Activated naive CD8-positive, alpha-beta T cell treated with anti-CD3 and anti-CD28 coated beads, Interleukin-2, amount 10 ng/mL, durations not matched to agents 7 days and 5 days (primary cell): ENCODE results near the gene TBC1D9B. TPM values are rescaled to one million over a fixed set of nuclear protein-coding genes. Genes with fewer than 3 reads are reported as not detected.
A peak's percentile ranks its signal among the peaks of the same experiment; 100 is the strongest.

Source experiments
- ATAC-seq: fragments of 150-1000 bp; cut with Tn5 transposase; one replicate; pipeline ENCODE4 v1.10.0; 2021; ENCODE audit warnings: low read depth, moderate library complexity
- POLR2A ChIA-PET: fragments of 350-600 bp; sonication (Branson Sonifier 250); formaldehyde crosslinking; loops from one replicate; lab custom pipeline; 2021; ENCODE audit warnings: antibody characterized with exemption; lab: Charles Lee
- DNase-seq: peaks from one replicate; pipeline ENCODE4 v3.0.0; 2021
- H3K27ac Mint-ChIP-seq: one replicate; pipeline ENCODE4 v1.8.0; 2022; ENCODE audit warnings: mild to moderate bottlenecking, mixed read lengths
- H3K27me3 Mint-ChIP-seq: one replicate; pipeline ENCODE4 v1.8.0; 2022; ENCODE audit warnings: mild to moderate bottlenecking, moderate library complexity, mixed read lengths
- H3K36me3 Mint-ChIP-seq: one replicate; pipeline ENCODE4 v1.8.0; 2021; ENCODE audit warnings: mild to moderate bottlenecking, mixed read lengths
- H3K4me1 Mint-ChIP-seq: one replicate; pipeline ENCODE4 v1.8.0; 2021; ENCODE audit warnings: mixed read lengths
- H3K4me3 Mint-ChIP-seq: one replicate; pipeline ENCODE4 v1.8.0; 2022; ENCODE audit warnings: mild to moderate bottlenecking, moderate library complexity, mixed read lengths
- H3K9me3 Mint-ChIP-seq: one replicate; pipeline ENCODE4 v1.8.0; 2021; ENCODE audit warnings: mixed read lengths
- total RNA-seq, 2 experiments: library from RNA; stranded (reverse); gene quantifications; one replicate each; pipeline ENCODE4 v1.2.3, GENCODE V29; 2021

The TBC1D9B gene
- total RNA-seq, 2 experiments from 2014 or later: 98.8 to 99.4 TPM

DNA sequence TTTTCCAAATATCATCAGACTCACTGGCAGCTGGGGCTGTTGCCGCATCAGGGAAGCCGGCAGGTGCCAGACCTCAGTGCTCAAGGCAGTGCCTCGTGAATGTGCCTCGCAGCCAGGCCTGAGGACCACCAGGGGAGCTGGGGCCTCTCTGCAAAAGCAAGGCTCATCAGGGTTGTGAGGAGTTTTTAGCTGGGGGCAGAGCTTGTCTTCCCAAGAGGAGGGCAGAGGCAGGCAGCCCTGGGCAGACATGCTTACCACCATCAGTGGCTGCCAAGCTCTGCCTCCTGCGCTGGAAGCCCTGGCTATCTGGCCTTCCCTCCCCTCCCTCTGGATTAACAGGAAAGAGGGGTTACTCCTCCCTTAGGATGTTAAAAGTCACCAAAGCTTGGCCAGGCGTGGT lies 8.8 kb upstream of the TBC1D9B start:
- Mint-ChIP-seq H3K27ac (no peak overlapping the region), H3K9me3 (no peaks in the 10 kb centered on the region), H3K27me3 (peaks cover 7% of the 10 kb centered on the region), H3K4me3 (no peak overlapping the region), H3K4me1 (peaks cover 15% of the 10 kb centered on the region), H3K36me3 (no peaks in the 10 kb centered on the region)
- POLR2A ChIA-PET: interaction anchor here (1.0 kb wide), 1 partner anchor 114 kb away, joined by 3 read pairs; no protein-coding TSS in a partner anchor
- no peak for DNase-seq
- no peak for ATAC-seq

DNA sequence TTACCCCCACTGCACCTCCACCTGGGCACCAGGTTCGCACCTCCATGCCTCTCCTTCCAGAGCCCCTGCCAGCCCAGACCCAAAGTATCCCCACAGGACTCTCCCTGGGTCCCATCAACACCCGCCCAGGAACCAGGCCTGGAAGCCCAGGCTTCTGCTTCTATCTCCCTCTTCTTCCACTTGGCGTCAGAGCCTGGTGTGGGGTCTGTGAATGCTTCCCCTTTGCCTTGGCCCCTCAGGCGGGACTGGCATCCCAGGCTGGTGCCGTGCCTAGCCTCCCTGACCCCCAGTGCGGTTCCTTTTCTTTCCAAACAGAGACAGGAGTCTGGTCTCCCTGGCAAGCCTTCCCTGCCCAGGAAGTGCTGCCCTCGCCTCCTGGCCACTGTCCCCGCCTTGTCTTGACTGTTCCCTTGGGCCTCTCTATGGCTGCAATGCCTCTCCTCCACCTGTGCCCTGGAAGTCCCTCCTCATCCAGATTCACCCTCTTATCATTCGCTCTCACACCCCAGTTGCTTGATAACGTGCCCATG lies 7.8 kb upstream of the TBC1D9B start:
- no peak overlapping the region for H3K27ac Mint-ChIP-seq
- H3K4me3 Mint-ChIP-seq: no peak overlapping the region
- no peaks in the 10 kb centered on the region for H3K9me3 Mint-ChIP-seq
- DNase-seq (no peak), ATAC-seq (no peak)
- peaks cover 15% of the 10 kb centered on the region for H3K4me1 Mint-ChIP-seq
- peaks cover 7% of the 10 kb centered on the region for H3K27me3 Mint-ChIP-seq
- H3K36me3 Mint-ChIP-seq: no peaks in the 10 kb centered on the region
- POLR2A ChIA-PET: interaction anchor here (1.0 kb wide), 1 partner anchor 113 kb away, joined by 3 read pairs; no protein-coding TSS in a partner anchor

DNA sequence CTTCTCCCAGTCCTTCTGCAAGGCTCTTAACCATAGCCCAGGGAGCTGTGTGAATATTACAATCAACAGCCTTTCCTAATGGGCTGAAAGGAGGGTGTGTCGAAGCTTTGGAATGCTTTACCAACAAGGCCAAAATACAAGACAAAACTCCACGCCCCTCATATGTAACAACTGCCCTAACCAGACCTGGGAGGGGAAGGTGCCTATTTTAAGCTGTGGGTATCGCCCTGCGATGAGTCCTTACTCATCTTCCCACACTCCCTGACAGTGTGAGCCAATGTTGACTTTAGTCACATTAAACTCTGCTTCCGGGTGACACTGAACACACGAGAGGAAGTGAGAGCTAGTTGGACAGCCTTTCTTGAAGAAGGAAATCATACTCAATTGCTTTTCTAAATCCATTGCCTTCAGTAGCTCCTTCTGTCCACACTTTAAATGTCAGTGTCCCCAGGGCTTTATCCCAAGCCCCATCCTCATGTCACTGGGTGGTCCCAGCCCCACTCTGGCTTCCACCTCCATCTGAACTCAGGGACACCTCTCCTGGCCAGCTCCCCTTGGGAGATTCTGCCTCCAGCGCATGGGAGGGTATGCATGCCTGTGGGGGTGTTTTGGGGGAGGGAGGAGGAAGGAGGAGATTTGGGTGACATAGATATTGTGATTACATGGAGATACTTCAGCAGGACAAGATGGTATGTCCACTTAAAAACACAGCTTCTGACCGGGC lies 6.5 kb upstream of the TBC1D9B start:
- Mint-ChIP-seq H3K4me1 (peaks cover 11% of the 10 kb centered on the region), H3K27ac (no peak overlapping the region), H3K9me3 (no peaks in the 10 kb centered on the region), H3K4me3 (no peak overlapping the region), H3K36me3 (no peaks in the 10 kb centered on the region), H3K27me3 (peaks cover 5% of the 10 kb centered on the region)
- POLR2A ChIA-PET: no interaction called here
- ATAC-seq (no peak), DNase-seq (no peak)

DNA sequence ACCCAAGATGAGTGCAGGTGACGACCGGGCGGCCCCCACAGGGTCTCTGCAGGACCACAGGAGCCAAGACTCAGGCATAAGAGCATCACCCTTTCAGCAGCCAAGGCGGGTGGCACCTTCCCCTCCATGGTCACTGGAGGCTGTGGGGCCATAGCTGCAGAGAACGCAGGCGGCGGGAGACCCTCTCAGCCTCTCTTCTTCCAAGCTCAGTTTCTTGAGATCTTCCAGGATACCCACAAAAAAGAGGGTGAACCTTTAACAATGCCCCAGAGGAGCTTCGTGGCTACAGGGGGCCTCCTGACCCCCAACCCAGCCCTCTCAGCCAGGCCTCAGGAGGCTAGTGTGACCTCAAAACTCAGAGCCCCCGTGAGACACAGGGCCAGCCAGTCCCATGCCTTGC lies 5.8 kb upstream of the TBC1D9B start:
- H3K4me3 Mint-ChIP-seq: no peak overlapping the region
- H3K27ac Mint-ChIP-seq: no peak overlapping the region
- no peak for DNase-seq
- peaks cover 5% of the 10 kb centered on the region for H3K27me3 Mint-ChIP-seq
- H3K36me3 Mint-ChIP-seq: no peaks in the 10 kb centered on the region
- H3K4me1 Mint-ChIP-seq: peaks cover 11% of the 10 kb centered on the region
- POLR2A ChIA-PET: no interaction called here
- no peaks in the 10 kb centered on the region for H3K9me3 Mint-ChIP-seq
- ATAC-seq: no peak

DNA sequence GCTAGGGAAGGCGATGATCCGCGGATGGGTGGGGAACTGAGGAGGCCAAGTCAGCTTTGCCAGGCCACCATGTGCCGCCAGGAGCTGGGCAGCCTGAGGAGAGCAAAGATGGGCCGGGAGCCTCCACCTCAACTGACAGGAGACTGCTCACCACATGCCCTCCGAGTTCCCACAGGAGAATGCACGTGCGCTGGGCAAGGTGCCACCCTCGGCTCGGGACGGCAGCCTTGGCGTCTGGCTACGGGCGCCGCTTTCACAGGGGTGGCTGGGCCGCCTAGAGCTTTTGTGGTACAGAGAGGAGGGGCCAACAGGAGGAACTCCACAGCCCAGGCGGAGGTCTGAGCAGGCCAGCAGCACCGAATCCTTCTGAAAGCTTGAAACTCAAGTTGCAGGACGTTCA lies 5.3 kb upstream of the TBC1D9B start:
- ATAC-seq: no peak
- no peak overlapping the region for H3K27ac Mint-ChIP-seq
- no peak for DNase-seq
- H3K36me3 Mint-ChIP-seq: no peaks in the 10 kb centered on the region
- no peaks in the 10 kb centered on the region for H3K9me3 Mint-ChIP-seq
- H3K27me3 Mint-ChIP-seq: peaks cover 5% of the 10 kb centered on the region
- POLR2A ChIA-PET: no interaction called here
- H3K4me1 Mint-ChIP-seq: peaks cover 8% of the 10 kb centered on the region
- H3K4me3 Mint-ChIP-seq: no peak overlapping the region

DNA sequence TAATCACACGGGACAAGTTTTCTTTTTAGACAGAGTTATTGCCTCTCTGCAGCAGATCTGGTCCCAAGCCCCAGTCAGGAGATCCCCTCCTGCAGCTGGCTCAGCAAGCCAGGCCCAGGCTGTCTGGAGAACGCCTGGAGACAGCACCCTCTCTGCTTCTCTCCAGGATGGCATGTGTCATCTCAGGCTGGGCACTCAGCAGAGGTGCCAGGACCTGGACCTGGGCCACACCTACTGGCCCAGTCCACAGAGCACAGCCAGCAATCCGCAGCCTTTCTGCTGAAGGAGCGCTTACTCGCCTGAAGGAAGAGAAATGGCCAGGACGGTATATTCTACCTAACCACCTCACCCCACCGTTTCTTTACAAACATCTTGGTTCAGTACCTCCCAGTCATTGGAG lies 4.7 kb upstream of the TBC1D9B start:
- no peak for DNase-seq
- H3K27ac Mint-ChIP-seq: no peak overlapping the region
- H3K4me1 Mint-ChIP-seq: peaks cover 3% of the 10 kb centered on the region
- H3K9me3 Mint-ChIP-seq: no peaks in the 10 kb centered on the region
- POLR2A ChIA-PET: interaction anchor here (0.6 kb wide), 1 partner anchor 59 kb away, joined by 7 read pairs; no protein-coding TSS in a partner anchor
- H3K27me3 Mint-ChIP-seq: peaks cover 5% of the 10 kb centered on the region
- ATAC-seq: no peak
- no peak overlapping the region for H3K4me3 Mint-ChIP-seq
- no peaks in the 10 kb centered on the region for H3K36me3 Mint-ChIP-seq

DNA sequence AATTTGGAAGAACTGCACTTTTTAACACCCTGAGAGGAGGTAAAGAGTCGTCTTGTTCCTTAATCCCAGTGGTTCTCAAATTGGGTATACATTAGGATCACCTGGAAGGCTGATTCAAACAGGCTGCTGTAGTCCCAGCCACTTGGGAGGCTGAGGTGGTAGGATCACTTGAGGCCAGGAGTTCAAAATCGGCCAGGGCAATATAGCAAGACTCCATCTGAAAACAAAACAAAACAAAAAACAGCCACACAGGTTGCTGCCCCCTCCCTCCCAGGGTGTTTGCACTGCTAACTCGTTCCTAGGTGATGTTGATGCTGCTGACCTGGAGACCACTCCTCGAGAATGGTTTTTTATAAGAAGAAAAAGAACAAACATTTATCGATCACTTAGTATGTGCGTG lies 1.5 kb upstream of the TBC1D9B start:
- ATAC-seq (no peak), DNase-seq (no peak)
- POLR2A ChIA-PET: no interaction called here
- Mint-ChIP-seq H3K4me3 (no peak overlapping the region), H3K36me3 (peaks cover 5% of the 10 kb centered on the region), H3K27me3 (no peaks in the 10 kb centered on the region), H3K9me3 (no peaks in the 10 kb centered on the region), H3K27ac (no peak overlapping the region), H3K4me1 (peaks cover 5% of the 10 kb centered on the region)

DNA sequence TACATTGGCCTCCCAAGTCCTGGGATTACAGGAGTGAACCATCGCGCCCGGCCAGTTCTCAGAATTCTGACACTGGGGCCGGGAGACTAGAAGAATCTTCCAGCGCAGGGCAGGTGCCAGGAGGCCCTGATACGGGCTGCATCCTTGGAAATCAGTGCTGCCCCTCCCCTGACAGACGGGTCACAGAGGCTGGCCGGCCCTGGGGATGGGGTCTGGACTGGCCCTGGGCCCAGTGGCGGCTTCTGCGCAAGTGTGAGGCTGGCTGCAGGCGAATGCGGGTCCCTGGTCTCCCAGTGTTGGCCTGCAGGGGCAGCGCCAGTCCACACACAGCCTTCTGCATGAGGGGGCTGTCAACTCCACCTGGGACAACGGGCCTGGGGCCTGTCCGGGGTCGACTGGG lies 831 bp upstream of the TBC1D9B start:
- H3K4me3 Mint-ChIP-seq: peak overlapping the region; percentile 78
- ATAC-seq: no peak
- peaks cover 6% of the 10 kb centered on the region for H3K36me3 Mint-ChIP-seq
- H3K27ac Mint-ChIP-seq: no peak overlapping the region
- POLR2A ChIA-PET: interaction anchor here (2.7 kb wide), 1 partner anchor 88 kb away, joined by 10 read pairs; the partner anchor contains the start of gene SQSTM1
- no peaks in the 10 kb centered on the region for H3K9me3 Mint-ChIP-seq
- H3K4me1 Mint-ChIP-seq: peaks cover 3% of the 10 kb centered on the region
- no peaks in the 10 kb centered on the region for H3K27me3 Mint-ChIP-seq
- no peak for DNase-seq

DNA sequence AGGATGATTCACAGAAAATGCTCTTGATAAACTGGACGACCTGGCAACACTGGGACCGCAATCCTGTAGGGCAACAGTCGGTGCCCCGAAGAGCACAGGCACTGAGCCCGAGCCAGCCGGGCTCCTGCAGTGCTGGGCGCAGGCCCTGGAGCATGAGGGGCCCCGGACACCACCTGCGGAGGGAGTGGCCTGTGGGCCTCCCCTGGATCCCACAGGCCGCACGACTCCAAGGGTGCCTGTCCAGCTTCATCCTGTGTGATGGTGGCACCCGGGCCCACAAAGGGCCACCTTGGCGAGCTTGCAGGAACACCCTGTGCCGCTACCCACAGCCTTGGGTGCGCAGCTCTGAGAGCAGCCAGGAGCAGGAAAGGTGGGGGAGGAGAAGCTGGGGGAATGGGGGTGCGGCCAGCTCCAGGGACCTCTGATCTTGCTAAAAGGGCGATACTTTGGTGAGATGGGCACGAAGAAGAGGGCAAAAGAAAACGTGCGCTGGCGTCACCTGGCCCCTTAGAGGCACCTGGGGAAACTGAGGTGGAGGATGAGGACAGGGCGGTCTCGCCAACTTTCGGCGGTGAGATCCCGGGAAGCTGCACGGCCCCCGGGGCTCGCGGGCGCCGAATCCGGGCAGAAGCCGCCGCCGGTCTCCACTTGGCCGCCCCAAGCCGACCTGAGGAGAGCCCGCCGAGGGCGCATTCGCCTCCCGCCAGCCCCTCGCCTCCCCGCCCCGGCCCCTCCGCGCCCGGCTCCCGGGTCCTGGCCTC lies 722 bp downstream of the TBC1D9B start:
- peak overlapping the region; percentile 91 for H3K4me3 Mint-ChIP-seq
- no peaks in the 10 kb centered on the region for H3K9me3 Mint-ChIP-seq
- POLR2A ChIA-PET: interaction anchor here (0.7 to 2.7 kb wide), 4 partner anchors 87 to 108 kb away, joined by 3 to 10 read pairs (median 4); partner anchors contain the start of gene SQSTM1

DNA sequence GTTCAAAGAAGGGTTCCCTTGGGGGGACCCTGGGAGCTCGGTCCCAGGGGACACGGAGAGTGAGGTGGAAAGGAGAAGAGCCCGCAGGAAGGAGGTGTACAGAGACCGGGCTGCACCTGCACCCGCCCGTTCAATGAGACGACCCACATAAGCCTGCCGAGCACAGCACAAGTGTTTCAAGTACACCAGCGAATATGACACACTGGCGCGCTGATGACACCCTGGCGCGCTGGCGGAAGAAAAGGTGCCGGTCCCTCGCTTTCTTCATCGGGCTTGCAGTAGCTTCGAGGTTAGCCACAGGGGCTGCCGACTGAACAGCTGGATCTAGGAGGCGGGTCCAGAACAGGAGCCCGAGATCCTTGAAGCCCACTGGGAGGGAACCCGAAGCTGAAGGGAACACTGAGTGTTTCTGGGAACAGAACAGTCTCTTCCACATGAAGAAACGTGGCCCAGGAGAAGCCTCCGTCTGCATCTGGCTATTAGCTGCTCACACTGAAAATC lies 1.4 kb downstream of the TBC1D9B start:
- Mint-ChIP-seq H3K9me3 (no peaks in the 10 kb centered on the region), H3K27me3 (no peaks in the 10 kb centered on the region), H3K4me3 (peak overlapping the region; percentile 91), H3K4me1 (peaks cover 6% of the 10 kb centered on the region), H3K36me3 (peaks cover 10% of the 10 kb centered on the region), H3K27ac (peak overlapping the region; percentile 18)
- DNase-seq: no peak
- POLR2A ChIA-PET: interaction anchor here (0.7 to 2.7 kb wide), 4 partner anchors 86 to 108 kb away, joined by 3 to 10 read pairs (median 4); partner anchors contain the start of gene SQSTM1
- no peak for ATAC-seq

More for the DNA sequence above, 722 bp downstream of the TBC1D9B start:
- H3K36me3 Mint-ChIP-seq: peaks cover 8% of the 10 kb centered on the region
- peak; percentile 34 for ATAC-seq
- no peaks in the 10 kb centered on the region for H3K27me3 Mint-ChIP-seq
- H3K27ac Mint-ChIP-seq: peak overlapping the region; percentile 83
- DNase-seq: peak; percentile 54
- peaks cover 3% of the 10 kb centered on the region for H3K4me1 Mint-ChIP-seq

DNA sequence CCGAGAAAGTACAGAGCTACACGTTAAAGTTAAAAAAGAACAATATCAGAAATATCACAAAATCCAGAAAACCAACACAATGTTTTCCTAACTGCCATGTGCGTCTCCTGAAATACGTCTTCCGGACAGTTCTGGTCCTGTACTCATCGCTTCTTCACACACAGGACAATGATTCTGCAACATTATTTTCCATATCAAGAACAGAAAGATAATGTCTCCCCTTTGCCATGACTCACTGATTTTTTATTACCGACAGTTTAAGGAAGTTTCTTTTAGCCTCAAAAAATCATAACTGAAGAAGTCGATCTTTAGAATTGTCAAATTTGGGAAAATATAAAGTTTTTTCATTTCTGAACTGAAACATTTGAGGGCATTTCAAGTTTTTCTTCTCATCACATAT lies 2.5 kb downstream of the TBC1D9B start:
- ATAC-seq (no peak), DNase-seq (no peak)
- Mint-ChIP-seq H3K4me1 (peaks cover 6% of the 10 kb centered on the region), H3K27me3 (no peaks in the 10 kb centered on the region), H3K27ac (no peak overlapping the region), H3K9me3 (no peaks in the 10 kb centered on the region), H3K4me3 (no peak overlapping the region), H3K36me3 (peaks cover 10% of the 10 kb centered on the region)
- POLR2A ChIA-PET: no interaction called here

DNA sequence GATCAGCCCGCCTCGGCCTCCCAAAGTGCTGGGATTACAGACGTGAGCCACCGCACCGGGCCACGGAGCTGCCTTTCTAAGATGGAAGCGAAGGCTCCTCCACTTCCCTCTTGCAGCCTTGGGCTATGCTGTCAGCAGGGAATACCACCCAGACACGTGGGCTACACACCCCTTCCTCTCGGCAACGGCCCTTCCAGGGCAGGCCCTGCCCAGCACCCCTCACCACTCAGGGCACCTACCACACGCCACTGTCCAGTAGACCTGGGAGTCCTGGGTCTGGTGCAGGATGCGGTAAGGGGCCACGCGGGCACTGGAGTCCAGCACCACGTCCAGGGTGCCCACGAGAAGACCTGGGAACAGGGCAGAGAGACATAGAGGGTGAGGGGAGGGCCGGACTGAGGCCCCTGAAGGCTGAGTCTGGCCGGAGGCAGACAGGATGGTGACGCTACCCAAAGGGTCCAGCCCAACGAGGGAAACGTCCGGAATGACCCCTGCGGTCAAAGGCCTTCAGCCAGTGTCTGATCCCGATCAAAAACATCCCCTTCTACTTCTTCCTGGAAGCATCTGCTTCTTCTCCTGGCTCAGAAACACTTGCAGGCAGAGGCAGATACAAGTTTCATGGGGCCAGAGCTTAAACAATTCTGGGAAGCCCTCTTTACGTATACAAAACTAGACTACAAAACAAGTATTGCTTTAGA lies 3.1 kb downstream of the TBC1D9B start:
- Mint-ChIP-seq H3K4me3 (no peak overlapping the region), H3K27ac (no peak overlapping the region), H3K36me3 (peaks cover 12% of the 10 kb centered on the region), H3K27me3 (no peaks in the 10 kb centered on the region), H3K9me3 (no peaks in the 10 kb centered on the region), H3K4me1 (peaks cover 8% of the 10 kb centered on the region)
- ATAC-seq (no peak), DNase-seq (no peak)
- POLR2A ChIA-PET: interaction anchor here (0.6 kb wide), 1 partner anchor 113 kb away, joined by 3 read pairs; no protein-coding TSS in a partner anchor

DNA sequence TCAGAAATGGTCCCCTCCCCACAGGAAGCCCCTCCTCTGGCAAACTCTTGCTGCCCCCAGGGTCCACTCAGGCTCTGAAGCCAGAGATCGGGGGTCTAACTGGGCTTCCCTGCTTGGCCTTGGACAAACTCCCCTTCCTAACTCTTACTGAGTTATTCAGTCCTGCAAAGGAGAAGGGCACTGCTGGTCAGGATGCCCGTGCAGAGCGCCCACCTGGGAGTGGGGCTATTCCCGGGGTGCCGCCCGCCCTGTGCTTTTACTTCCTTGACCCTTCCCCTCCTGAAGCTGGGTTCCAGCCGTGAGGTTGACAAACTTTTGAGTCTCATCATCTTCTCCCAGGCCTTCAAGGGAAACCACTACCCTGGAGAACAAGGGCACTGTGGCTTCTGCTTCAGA lies 4.9 kb downstream of the TBC1D9B start:
- ATAC-seq (no peak), DNase-seq (no peak)
- POLR2A ChIA-PET: no interaction called here
- Mint-ChIP-seq H3K9me3 (no peaks in the 10 kb centered on the region), H3K36me3 (peaks cover 19% of the 10 kb centered on the region), H3K4me1 (peaks cover 8% of the 10 kb centered on the region), H3K27ac (no peak overlapping the region), H3K27me3 (no peaks in the 10 kb centered on the region), H3K4me3 (no peak overlapping the region)
